Stomach (tissue), 9 donors: ENCODE results near the gene STAT6. TPM values are rescaled to one million over a fixed set of nuclear protein-coding genes. Genes with fewer than 3 reads are reported as not detected.
A peak's percentile ranks its signal among the peaks of the same experiment; 100 is the strongest.

Experiments
- DNase-seq, 2 donors: peaks; one replicate each; pipeline versions ENCODE4 v3.0.0 to v3.0.0-alpha.2; 2013 to 2019
- H3K27ac ChIP-seq, 5 donors: fragments of 200-600 bp in 4 of 5; sonication (generic) in 4 of 5; one replicate each; pipeline ENCODE4 v1.5.1; 2013 to 2019; ENCODE audit warnings: mild to moderate bottlenecking in 1 of 5, moderate library complexity in 1 of 5
- H3K27me3 ChIP-seq, 3 donors: fragments of 200-600 bp; sonication (generic); one replicate each; pipeline ENCODE4 v1.5.1; 2017 to 2019; ENCODE audit warnings: mixed run types in 1 of 3
- H3K36me3 ChIP-seq, 4 donors: fragments of 200-600 bp; sonication (generic); 1 replicate in 3 of 4; 2 replicates in 1 of 4; pipeline ENCODE4 v1.5.1; 2016 to 2019
- H3K4me1 ChIP-seq, 4 donors: fragments of 200-600 bp; sonication (generic); one replicate each; pipeline ENCODE4 v1.5.1; 2016 to 2019
- H3K4me3 ChIP-seq, 4 donors: fragments of 200-600 bp; sonication (generic) in 3 of 4; one replicate each; pipeline ENCODE4 v1.5.1; 2016 to 2019; ENCODE audit warnings: mild to moderate bottlenecking in 1 of 4
- H3K9me3 ChIP-seq, 4 donors: fragments of 200-600 bp; sonication (generic); one replicate each; pipeline ENCODE4 v1.5.1; 2016 to 2019
- EP300 ChIP-seq: sonication (generic); formaldehyde crosslinking; IDR thresholded peaks from one replicate; pipeline ENCODE4 v1.6.1; 2017; ENCODE audit warnings: antibody characterized with exemption
- POLR2A ChIP-seq, 4 donors: fragments of 450-650 bp; IDR thresholded peaks; one replicate each; pipeline ENCODE4 v1.6.1; 2016; ENCODE audit warnings: antibody characterized with exemption in 4 of 4, control low read depth in 2 of 4, mild to moderate bottlenecking in 1 of 4, moderate library complexity in 1 of 4
- POLR2AphosphoS5 ChIP-seq, 3 donors: sonication (generic); formaldehyde crosslinking; IDR thresholded peaks; one replicate each; pipeline ENCODE4 v1.6.1; 2016; ENCODE audit warnings: antibody characterized with exemption in 3 of 3
- WGBS, 5 donors: extraction: QIAGEN DNeasy Blood & Tissue Kit in 3 of 5; methylation state at CpG; one replicate each; pipeline versions ENCODE4 v1.1.5 to v1.1.7; 2013 to 2018; 5-methylcytosine and 5-hydroxymethylcytosine counted together
- intact Hi-C: fragments of 100-400 bp; cut with DNase I; formaldehyde crosslinking; loops from one replicate; pipeline ENCODE4 v1.15.1; 2023; ENCODE audit warnings: low total_unique reads
- polyA plus RNA-seq, 3 donors: library from polyadenylated mRNA; stranded (reverse); fragments of 200-250 nt; gene quantifications; one replicate each; pipeline ENCODE4 v1.2.3, GENCODE V29; 2013
- total RNA-seq, 5 donors: library from RNA; depleted of rRNA; stranded (reverse); fragments of >200 nt; gene quantifications; one replicate each; pipeline versions ENCODE4 v1.1.0 to v1.2.3, GENCODE V29; 2014 to 2016
- TF ChIP-seq, protein P1 (sequence below), 7 experiments: fragments of 450-650 bp in 4 of 7; fragments of 200-600 bp in 3 of 7; sonication (generic) in 3 of 7; IDR thresholded peaks; one replicate each; pipeline ENCODE4 v1.5.1; 2016 to 2019; ENCODE audit warnings: antibody characterized with exemption in 7 of 7, control low read depth in 2 of 7, mild to moderate bottlenecking in 1 of 7
- donor health status: healthy with polysubstance abuse.
- donor health status: Bipolar disorder and iron deficiency.
- donor health status: healthy.

STAT6 gene
- total and polyA plus RNA-seq, 8 donors = 81.9 to 477 (median 178) TPM

DNA sequence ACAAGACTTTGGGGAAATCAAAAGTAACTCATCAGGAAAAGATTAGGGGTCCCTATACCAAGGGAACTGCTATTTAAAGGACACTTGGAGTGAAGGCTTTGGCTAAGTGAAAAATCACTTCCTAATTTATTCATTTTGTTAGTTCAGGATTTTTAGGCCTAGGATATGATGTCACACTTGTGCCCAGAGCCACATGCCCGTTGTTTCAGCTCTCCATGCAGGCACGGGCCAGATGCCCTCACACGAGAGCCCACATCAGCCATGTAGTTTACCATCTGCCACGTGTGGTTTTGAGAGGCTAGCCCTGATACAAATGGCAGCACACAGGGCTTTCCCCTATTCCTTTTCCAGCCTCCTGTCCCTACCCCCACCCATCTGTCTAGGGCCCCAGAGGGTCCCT, 48.1 kb upstream of the STAT6 start:
- Histone ChIP-seq H3K4me3 (no peak overlapping the region), H3K4me1 (peaks cover 3 to 25% (median 6%) of the 10 kb centered on the region in 4 donors), H3K27ac (no peak overlapping the region), H3K27me3 (no peaks in the 10 kb centered on the region), H3K36me3 (peaks cover 46 to 100% (median 96%) of the 10 kb centered on the region in 4 donors), H3K9me3 (no peaks in the 10 kb centered on the region)
- no peak for DNase-seq
- 65 to 85% (median 79%) methylated on average over 4 of the region's 4 CpGs for WGBS, 5 donors
- TF ChIP-seq EP300 (no peak), POLR2A (IDR thresholded peaks at IDR 0.05) (no peak), POLR2AphosphoS5 (IDR thresholded peaks at IDR 0.05) (no peak)
- TF ChIP-seq, protein P1, sequence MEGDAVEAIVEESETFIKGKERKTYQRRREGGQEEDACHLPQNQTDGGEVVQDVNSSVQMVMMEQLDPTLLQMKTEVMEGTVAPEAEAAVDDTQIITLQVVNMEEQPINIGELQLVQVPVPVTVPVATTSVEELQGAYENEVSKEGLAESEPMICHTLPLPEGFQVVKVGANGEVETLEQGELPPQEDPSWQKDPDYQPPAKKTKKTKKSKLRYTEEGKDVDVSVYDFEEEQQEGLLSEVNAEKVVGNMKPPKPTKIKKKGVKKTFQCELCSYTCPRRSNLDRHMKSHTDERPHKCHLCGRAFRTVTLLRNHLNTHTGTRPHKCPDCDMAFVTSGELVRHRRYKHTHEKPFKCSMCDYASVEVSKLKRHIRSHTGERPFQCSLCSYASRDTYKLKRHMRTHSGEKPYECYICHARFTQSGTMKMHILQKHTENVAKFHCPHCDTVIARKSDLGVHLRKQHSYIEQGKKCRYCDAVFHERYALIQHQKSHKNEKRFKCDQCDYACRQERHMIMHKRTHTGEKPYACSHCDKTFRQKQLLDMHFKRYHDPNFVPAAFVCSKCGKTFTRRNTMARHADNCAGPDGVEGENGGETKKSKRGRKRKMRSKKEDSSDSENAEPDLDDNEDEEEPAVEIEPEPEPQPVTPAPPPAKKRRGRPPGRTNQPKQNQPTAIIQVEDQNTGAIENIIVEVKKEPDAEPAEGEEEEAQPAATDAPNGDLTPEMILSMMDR (IDR thresholded peaks at IDR 0.05) = no peak
- intact Hi-C loops = no loop called here

DNA sequence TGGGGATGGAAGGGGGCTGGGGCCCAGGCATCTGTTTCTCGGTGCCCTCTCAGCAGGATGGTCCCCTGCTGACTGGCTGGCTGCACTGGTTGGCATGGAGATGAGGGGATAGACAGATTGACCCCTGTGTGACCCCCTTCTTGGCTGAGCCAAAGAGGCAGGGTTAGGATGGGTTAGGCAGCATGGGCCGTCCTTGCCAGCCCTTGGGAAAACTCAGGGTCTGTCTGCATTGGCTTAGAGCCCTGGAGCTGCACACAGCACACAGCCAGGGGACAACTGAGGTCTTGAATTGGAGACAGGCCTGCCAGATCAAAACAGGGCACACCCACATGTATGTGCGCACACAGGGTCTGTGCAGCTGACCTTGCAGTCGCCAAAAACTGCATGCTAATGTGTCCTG, 47.5 kb upstream of the STAT6 start:
- intact Hi-C loops = no loop called here
- no peak overlapping the region for H3K4me3 ChIP-seq
- H3K9me3 ChIP-seq = no peaks in the 10 kb centered on the region
- 65 to 85% (median 78%) methylated on average over 4 of the region's 4 CpGs for WGBS, 5 donors
- no peak for DNase-seq
- TF ChIP-seq POLR2AphosphoS5 (IDR thresholded peaks at IDR 0.05) = no peak
- TF ChIP-seq POLR2A (IDR thresholded peaks at IDR 0.05) = no peak
- TF ChIP-seq, protein P1 (IDR thresholded peaks at IDR 0.05) = no peak
- H3K27ac ChIP-seq = peak overlapping the region in 2 of 5 donors; percentile 18 to 55
- peaks cover 40 to 100% (median 95%) of the 10 kb centered on the region in 4 donors for H3K36me3 ChIP-seq
- H3K27me3 ChIP-seq = no peaks in the 10 kb centered on the region
- H3K4me1 ChIP-seq = peaks cover 6 to 32% (median 10%) of the 10 kb centered on the region in 4 donors

DNA sequence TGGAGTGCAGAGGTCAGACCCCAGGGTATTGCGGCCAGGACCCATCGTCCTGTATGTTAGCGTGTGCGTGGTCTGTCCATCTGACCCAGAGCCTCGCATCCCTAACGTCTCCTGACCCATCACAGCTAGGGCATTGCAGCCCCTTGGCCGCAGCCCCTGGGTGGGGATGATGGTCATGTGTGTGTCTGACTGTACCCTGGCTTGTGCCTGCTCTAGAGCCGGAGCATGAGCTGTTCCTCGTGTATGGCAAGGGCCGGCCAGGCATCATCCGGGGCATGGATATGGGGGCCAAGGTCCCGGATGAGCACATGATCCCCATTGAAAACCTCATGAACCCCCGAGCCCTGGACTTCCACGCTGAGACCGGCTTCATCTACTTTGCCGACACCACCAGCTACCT, 47.0 kb upstream of the STAT6 start:
- no peak for DNase-seq
- Histone ChIP-seq H3K27me3 (no peaks in the 10 kb centered on the region), H3K27ac (peak overlapping the region in 2 of 5 donors; percentile 18 to 55), H3K9me3 (no peaks in the 10 kb centered on the region), H3K4me1 (peaks cover 9 to 36% (median 14%) of the 10 kb centered on the region in 4 donors), H3K4me3 (no peak overlapping the region), H3K36me3 (peaks cover 38 to 95% (median 92%) of the 10 kb centered on the region in 4 donors)
- intact Hi-C loops = no loop called here
- TF ChIP-seq, protein P1 (IDR thresholded peaks at IDR 0.05) = no peak
- TF ChIP-seq POLR2A (IDR thresholded peaks at IDR 0.05) (no peak), POLR2AphosphoS5 (IDR thresholded peaks at IDR 0.05) (no peak), EP300 (no peak)
- 86 to 93% (median 91%) methylated on average over 10 to 16 of the region's 16 CpGs for WGBS, 5 donors

DNA sequence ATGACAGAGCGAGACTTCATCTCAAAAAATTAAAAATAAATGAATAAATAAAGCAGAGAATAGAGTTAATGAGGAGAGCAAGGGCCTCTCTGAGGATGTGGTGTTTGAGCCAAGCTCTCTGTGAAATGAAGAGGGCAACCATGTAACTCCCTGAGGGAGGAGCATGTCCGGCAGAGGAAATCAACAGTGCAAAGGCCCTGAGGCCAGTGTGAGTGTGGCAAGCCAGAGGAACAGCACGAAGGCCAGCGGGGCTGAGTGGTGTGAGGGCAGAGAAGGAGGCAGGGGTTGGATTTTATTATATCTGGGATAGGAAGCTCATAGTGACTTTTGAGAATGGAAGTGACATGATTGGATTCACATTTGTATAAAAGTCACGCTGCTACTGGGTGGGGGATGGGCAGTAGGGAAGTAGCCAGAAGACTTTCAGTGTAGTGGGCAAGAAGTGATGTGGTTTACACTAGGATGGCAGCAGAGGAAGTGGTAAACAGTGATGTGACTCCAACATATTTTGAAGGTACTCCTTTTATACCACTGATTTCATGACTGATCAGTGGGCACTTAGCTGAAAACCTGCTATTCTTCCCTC, 46.5 kb upstream of the STAT6 start:
- Histone ChIP-seq H3K27me3 (no peaks in the 10 kb centered on the region), H3K4me1 (peaks cover 12 to 42% (median 17%) of the 10 kb centered on the region in 4 donors), H3K9me3 (no peaks in the 10 kb centered on the region), H3K27ac (peak overlapping the region in 2 of 5 donors; percentile 18 to 55), H3K36me3 (peaks cover 34 to 90% (median 87%) of the 10 kb centered on the region in 4 donors), H3K4me3 (no peak overlapping the region)
- WGBS, 5 donors = 80 to 94% (median 90%) methylated on average over 5 of the region's 5 CpGs
- no peak for DNase-seq
- intact Hi-C loops = no loop called here
- TF ChIP-seq, protein P1 (IDR thresholded peaks at IDR 0.05) = no peak
- TF ChIP-seq POLR2AphosphoS5 (IDR thresholded peaks at IDR 0.05) = no peak
- TF ChIP-seq POLR2A (IDR thresholded peaks at IDR 0.05) = no peak
- TF ChIP-seq EP300 = no peak
